ENCODE data around the gene GAGE12J. TPM values are rescaled to one million over a fixed set of nuclear protein-coding genes. Genes with fewer than 3 reads are reported as not detected.

GAGE12J gene
- total and polyA plus RNA-seq, 10 donors: not detected

- 73 to 82% (median 80%) methylated on average over 3 of the region's 3 CpGs for WGBS, 5 donors
Measured at GRCh38 chrX:49277535-49277830, 44.4 kb upstream of the GAGE12J start.

GRCh38 chrX:49278081-49278480, 43.8 kb upstream of the GAGE12J start:
- H3K27me3 ChIP-seq (replicated peaks in 1 of 7): no peaks in the 10 kb centered on the region
- peak; percentile 15 for DNase-seq
- H3K4me1 ChIP-seq: peaks cover 4 to 31% (median 9%) of the 10 kb centered on the region in 6 donors
- no peaks in the 10 kb centered on the region for H3K9me3 ChIP-seq
- H3K4me3 ChIP-seq: no peak overlapping the region
- WGBS, 5 donors: 80 to 97% (median 88%) methylated on average over 3 of the region's 3 CpGs
- TF ChIP-seq, protein P1, sequence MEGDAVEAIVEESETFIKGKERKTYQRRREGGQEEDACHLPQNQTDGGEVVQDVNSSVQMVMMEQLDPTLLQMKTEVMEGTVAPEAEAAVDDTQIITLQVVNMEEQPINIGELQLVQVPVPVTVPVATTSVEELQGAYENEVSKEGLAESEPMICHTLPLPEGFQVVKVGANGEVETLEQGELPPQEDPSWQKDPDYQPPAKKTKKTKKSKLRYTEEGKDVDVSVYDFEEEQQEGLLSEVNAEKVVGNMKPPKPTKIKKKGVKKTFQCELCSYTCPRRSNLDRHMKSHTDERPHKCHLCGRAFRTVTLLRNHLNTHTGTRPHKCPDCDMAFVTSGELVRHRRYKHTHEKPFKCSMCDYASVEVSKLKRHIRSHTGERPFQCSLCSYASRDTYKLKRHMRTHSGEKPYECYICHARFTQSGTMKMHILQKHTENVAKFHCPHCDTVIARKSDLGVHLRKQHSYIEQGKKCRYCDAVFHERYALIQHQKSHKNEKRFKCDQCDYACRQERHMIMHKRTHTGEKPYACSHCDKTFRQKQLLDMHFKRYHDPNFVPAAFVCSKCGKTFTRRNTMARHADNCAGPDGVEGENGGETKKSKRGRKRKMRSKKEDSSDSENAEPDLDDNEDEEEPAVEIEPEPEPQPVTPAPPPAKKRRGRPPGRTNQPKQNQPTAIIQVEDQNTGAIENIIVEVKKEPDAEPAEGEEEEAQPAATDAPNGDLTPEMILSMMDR (IDR thresholded peaks at IDR 0.05 in 8 of 11, conservative IDR thresholded peaks at IDR 0.05 in 3 of 11): no peak
- TF ChIP-seq POLR2AphosphoS5 (IDR thresholded peaks at IDR 0.05): no peak
- TF ChIP-seq POLR2A (IDR thresholded peaks at IDR 0.05): no peak
- peak overlapping the region in 1 of 8 donors; percentile 11 for H3K27ac ChIP-seq
- intact Hi-C loops (cut with DNase I; ENCODE audit: low total_unique reads): no loop called here
- H3K36me3 ChIP-seq: no peaks in the 10 kb centered on the region

More at GRCh38 chrX:49277535-49277830, 44.4 kb upstream of the GAGE12J start:
- H3K36me3 ChIP-seq: no peaks in the 10 kb centered on the region
- H3K4me1 ChIP-seq: peaks cover 5 to 37% (median 15%) of the 10 kb centered on the region in 6 donors
- H3K27me3 ChIP-seq (replicated peaks in 1 of 7): no peaks in the 10 kb centered on the region
- peak overlapping the region in 1 of 8 donors; percentile 11 for H3K27ac ChIP-seq
- H3K9me3 ChIP-seq: no peaks in the 10 kb centered on the region
- intact Hi-C loops (cut with DNase I; ENCODE audit: low total_unique reads): no loop called here
- no peak overlapping the region for H3K4me3 ChIP-seq
- TF ChIP-seq, protein P1 (IDR thresholded peaks at IDR 0.05 in 8 of 11, conservative IDR thresholded peaks at IDR 0.05 in 3 of 11): no peak
- TF ChIP-seq POLR2AphosphoS5 (IDR thresholded peaks at IDR 0.05) (no peak), POLR2A (IDR thresholded peaks at IDR 0.05) (no peak)
- DNase-seq: no peak

GRCh38 chrX:49282647-49283011, 39.2 kb upstream of the GAGE12J start:
- no peak for TF ChIP-seq POLR2AphosphoS5 (IDR thresholded peaks at IDR 0.05)
- no peak for TF ChIP-seq POLR2A (IDR thresholded peaks at IDR 0.05)
- TF ChIP-seq, protein P1 (IDR thresholded peaks at IDR 0.05 in 8 of 11, conservative IDR thresholded peaks at IDR 0.05 in 3 of 11): peak in 1 of 11 experiments; percentile 10
- intact Hi-C loops (cut with DNase I; ENCODE audit: low total_unique reads): no loop called here
- DNase-seq: peak; percentile 30
- H3K27me3 ChIP-seq (replicated peaks in 1 of 7): peaks cover 0 to 7% (median 0%) of the 10 kb centered on the region in 7 donors
- H3K27ac ChIP-seq: no peak overlapping the region
- peaks cover 0 to 17% (median 0%) of the 10 kb centered on the region in 6 donors for H3K36me3 ChIP-seq
- no peaks in the 10 kb centered on the region for H3K4me1 ChIP-seq
- 45 to 80% (median 70%) methylated on average over 11 of the region's 11 CpGs for WGBS, 5 donors
- H3K9me3 ChIP-seq: no peaks in the 10 kb centered on the region
- no peak overlapping the region for H3K4me3 ChIP-seq

DNA sequence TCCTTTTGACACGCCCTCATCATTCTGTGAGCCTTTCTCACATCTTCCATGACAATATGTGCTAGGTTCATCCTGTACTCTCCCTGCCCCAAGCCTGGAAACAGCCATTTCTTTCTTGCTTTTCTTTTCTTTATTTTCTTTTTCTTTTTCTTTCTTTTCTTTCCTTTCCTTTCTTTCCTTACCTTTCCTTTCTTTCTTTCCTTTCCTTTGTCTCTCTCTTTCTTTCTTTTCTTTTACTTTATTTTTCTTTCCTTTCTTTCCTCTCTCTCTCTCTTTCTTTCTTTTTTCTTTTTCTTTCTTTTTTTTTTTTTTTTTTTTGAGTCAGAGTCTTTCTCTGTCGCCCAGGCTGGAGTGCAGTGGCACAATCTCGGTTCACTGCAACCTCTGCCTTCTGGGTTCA, 37.6 kb upstream of the GAGE12J start:
- Histone ChIP-seq H3K4me3 (no peak overlapping the region), H3K27me3 (replicated peaks in 1 of 7) (peaks cover 0 to 7% (median 0%) of the 10 kb centered on the region in 7 donors), H3K4me1 (no peaks in the 10 kb centered on the region), H3K9me3 (no peaks in the 10 kb centered on the region), H3K36me3 (peaks cover 0 to 17% (median 0%) of the 10 kb centered on the region in 6 donors), H3K27ac (no peak overlapping the region)
- TF ChIP-seq POLR2A (IDR thresholded peaks at IDR 0.05): no peak
- TF ChIP-seq, protein P1 (IDR thresholded peaks at IDR 0.05 in 8 of 11, conservative IDR thresholded peaks at IDR 0.05 in 3 of 11): no peak
- no peak for TF ChIP-seq POLR2AphosphoS5 (IDR thresholded peaks at IDR 0.05)
- no peak for DNase-seq
- intact Hi-C loops (cut with DNase I; ENCODE audit: low total_unique reads): no loop called here
- WGBS, 5 donors: 72 to 100% (median 93%) methylated on average over 3 of the region's 3 CpGs
